ENCODE measurements around the gene TBC1D22A.

The TBC1D22A gene

DNA sequence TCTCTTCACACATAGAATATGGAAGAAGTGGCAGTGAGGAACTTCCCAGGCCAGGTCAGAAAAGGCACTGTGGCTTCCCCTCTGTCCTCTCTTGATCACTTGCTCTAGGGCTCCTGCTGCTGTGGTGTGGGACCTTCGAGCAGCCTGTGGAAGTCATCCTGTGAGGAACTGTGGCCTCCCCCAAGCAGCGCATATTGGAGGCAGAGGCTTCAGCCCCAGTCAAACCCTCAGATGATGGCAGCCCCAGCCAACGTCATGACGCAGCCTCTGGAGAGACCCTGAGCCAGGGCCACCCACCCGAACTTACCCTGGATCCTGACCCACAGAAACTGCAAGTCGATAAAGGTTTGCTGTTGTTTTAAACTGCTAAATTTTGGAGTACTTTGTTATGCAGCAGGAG is 444.9 kb downstream of the TBC1D22A start:
- no peak for DNase-seq

DNA sequence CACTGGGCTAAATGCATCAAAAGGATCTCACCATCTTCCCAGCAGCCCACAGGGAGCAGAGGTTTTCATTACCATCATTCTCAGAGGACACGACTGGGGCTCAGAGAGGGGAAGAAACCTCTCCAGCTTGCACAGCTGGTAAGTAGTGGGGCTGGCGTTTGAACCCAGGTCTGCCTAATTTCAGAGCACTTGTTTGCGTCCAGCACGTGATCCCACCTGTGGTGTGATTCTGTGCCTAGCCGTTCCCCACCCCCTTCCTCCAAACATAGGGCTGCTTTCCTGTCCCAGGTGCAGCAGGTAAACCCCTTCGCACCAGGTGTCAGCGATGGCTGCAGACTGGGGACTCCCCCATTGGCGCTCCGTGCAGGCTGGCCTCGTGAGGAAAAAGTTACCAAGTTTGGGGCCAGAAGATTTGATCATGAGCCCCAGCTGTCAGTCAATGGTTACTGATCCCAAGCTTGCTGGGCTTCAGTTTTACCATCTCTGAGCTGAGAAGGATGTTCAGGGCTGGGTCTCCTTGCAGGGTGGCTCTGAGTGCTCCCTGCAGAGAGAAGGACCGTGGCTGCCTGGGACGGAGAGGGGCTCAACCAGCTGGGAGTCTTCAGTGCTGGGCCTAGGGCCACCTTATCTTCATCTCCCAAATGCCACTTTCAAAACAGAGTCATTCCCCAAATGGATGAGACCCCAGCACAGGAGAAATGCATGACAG is 445.6 kb downstream of the TBC1D22A start:
- no peak for DNase-seq

DNA sequence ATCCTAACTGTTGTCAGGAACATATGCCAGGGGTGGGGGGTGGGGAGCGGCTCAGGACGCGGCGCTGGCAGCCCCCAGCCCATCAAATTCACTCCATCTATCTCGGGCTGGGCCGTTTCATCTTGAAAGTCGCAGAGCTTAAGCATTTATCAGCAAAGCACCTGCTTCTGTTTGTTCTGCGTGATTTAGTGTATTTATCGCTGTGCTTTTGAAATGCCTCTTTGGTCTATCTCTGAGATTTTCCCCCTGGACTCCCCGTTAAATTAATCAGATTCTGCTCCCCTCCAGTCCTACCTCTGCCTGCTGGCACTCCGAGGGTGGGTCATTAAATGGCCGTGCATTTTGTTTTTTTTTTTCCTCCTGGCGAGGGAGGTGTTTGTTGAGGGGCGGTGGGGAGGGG is 446.2 kb downstream of the TBC1D22A start:
- DNase-seq: no peak

DNA sequence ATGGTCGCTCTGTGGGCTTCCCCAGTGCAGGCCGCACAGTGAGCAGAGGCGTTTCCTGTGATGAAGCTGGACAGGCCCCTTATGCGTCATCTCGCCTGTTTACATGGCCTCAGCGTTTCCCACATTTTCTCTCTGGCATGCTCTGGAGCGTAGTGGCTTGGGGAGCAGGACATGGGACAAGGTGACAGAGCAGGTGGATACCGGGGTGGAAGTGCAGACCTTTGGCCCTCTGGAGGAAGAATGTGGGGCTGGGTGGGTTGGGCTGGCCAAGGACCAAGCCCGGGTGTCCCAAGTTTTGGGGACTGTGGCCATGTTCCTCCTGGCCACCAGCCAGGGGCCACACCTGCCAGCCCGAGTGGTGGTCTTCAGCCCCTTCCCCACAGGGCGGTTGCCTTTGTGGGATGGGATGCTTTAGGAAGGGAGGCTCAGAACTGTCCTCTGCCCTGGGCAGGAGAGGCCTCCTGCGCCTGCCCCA is 446.6 kb downstream of the TBC1D22A start:
- DNase-seq: no peak

DNA sequence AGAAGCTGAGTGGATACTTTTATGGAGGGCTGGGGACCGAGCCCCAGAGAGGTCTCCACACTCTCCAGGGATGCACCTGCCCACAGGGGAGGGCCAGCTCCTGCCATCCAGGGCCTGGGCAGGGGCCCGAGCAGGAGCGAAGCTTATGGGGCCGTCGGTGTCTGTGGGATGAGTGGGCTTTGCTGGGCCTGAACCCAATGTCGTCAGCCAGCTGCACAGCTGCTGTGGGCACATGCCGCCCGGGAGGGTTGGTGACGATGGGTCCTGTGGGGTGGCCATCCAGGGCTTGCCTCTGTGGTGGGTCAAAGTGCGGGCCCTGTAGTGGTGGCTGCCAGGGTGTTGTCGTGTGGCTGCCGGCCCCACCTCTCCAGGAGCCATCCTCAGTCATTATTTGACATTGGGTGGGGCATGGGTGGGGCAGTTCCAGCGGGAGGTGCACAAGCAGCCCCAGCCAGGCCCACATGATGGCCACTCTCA is 447.1 kb downstream of the TBC1D22A start:
- no peak for DNase-seq

DNA sequence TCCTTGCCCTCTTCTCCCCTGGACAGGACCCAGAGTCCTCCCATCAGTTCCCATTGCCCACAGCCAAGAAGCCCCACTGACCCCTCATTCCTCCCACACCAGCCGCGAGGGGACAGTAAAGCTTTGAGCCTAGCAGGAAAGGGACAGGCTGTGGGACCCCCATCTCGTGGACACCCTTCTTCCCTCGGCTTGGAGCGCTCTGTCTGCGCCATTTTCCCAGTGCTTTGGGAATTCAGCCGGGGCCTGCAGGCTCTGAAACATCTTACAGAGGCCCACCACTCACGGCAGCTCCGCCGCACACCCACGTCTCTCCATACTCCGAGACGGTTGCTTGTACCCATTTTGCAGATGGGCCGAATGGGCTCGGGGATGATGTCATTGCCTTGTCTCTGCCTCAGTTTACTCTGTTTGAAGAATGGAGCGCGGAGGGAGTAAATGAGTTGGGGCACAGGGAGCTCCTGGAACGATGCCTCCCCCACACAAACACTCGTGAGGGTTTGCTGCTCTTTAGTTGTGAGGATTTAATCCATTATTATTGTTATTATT is 447.7 kb downstream of the TBC1D22A start:
- no peak for DNase-seq

DNA sequence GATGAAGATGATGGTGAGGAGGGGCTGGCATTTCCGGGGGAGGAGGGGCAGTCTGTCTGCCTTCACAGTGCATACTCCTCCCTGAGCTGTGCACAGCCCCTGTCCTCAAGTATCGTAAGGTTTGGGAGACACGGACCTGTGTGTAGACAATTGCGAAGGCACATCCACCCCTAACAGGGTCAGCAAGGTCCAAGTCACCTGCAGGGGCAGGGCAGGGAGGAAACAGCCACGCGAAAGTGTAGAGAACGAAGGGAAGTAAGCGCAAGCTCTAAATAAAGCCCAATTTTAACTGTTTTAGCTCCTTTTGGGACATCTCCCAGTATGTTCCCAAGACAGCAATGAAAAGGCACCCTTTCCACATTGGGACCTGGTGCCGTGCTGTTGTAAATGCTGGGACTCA is 448.2 kb downstream of the TBC1D22A start:
- DNase-seq: no peak

DNA sequence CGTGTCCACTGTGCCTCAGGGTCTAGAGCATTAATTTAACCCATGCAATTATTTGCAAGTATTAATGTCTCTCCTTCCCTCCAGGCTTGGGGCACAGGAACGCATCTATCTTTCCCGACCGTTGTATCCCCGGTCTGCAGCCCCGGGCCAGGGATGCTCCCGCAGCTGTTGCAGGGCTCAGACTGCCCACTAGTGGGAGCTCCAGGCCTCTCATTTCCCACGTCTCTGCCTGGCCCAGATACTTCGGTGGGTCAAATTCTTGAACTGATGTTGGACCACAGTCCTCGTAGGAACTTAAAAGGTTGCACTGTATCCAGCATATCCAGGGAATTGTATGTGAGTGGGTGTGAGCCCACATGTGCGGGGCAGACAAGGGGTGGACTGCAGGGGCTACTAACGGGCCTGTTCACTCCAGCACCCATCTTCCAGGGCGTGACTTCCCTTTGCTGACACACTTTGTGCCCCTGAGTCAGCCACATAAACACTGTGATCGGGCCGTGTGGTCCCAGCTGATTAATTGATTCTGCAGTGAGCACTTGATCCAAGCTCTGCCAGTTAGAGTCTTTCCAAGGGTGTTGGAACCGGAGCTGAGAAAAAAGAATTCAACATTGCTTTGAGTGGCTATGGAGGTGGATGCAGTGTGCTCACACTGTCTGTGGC is 451.3 kb downstream of the TBC1D22A start:
- DNase-seq: peak; percentile 11

DNA sequence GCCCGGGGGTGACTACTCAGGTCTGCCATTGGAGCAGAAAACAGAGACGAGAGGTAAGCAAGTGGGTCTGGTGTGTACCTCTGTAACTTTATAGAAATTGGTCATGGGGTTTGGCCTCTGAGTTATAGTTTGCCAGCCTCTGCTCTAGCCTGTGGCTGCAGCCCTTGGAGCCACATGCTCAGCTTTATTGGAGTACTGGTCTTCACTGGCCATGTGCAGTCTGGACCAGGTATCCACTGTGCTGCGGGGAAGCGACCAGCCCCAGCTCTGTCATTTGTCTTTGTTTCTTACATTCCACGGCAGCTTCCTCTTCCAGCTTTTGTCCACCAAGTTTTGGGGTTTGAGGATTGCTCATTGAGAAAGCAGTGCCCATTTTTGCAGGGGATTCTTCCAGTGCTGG is 453.4 kb downstream of the TBC1D22A start:
- DNase-seq: no peak

DNA sequence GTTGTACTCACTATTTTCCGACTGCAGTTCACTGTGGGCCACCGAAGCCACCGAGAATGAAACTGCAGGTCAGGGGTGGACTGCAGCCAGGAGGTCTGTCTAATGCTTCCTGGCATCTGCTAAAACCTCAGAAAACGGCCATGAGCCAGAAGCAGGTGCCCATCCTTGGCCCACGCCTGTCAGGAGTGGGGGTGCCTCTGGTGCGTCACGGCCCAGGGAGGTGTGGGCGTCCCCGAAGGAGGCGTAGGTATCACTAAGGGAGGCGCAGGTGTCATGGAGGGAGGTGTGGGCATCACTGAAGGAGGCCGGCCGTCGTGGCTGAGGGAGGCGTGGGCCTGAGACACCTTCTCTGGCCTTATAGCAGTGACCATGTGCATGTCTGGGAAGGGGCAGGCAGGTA is 456.2 kb downstream of the TBC1D22A start:
- no peak for DNase-seq

DNA sequence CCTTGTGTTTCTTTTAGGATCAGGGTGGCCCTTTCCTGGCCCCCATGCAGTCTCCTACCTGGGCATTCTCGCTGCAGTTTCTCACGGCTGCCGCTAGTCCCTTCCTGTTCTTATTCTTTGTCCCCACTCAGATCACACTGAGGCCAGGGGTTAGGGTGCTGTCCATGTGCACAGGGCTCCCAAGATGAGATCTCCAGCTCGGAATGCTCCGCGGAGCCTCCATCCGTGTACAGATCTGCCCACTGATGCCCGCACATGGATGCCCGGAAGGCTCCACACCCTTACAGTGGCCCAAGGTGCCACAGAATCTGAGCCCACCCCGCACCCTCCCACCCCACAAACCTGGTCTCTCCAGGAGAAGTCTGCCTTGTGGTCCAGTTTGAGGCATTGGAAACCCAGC is 457.3 kb downstream of the TBC1D22A start:
- DNase-seq: no peak

DNA sequence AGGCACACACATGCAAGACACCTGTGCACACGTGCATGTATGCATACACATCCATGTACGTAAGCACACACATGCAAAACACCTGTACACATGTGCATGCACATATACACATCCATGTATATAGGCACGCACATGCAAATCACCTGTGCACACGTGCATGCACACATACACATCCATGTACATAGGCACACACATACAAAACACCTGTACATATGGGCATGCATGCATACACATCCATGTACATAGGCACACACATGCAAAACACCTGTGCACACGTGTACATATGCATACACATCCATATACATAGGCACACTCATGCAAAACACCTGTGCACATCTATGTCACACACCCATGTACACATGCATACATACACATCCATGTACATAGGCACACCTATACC is 458.3 kb downstream of the TBC1D22A start:
- DNase-seq: no peak

DNA sequence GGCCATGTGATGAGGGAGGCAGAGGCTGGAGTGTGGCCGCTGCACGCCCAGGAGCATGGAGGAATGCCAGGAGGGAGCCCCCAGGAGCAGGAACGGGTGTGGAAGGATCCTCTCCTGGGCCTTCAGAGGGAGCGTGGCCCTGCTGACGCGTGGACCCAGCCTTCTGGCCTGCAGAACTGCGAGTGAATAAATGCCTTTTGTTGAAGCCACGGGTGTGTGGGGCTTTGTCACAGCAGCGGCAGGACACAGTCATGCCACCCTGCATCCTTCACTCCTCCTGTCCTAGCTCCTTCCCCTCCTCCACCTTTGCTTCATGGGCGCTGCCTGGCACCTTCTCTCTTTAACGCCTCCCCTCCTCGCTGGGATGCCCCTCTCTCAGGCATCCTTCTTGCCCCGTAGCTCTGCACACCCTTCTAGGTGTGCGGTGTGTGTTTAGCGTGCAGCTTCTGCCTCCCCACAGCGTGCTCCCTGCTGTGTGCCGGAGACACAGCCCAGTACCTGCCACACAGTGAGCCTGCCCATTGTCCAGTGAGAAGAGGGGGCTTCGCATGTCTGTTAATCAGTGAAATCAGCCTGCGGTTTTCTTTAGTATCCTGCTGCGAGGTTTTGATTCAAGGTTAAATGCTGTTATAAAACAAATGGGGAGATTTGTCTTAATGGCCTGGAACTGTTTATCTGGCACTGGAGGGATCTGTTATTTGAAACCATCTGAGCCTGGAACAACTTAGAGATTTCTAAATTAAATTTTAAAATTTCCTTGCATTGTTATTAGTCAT is 459.6 kb downstream of the TBC1D22A start:
- DNase-seq: no peak
